Kidney (tissue), 14 donors: ENCODE data around the gene FKBP6. TPM values are rescaled to one million over a fixed set of nuclear protein-coding genes. Genes with fewer than 3 reads are reported as not detected.
"Not testable (repeated sequence)": the region's sequence is repeated elsewhere in the genome, so short reads cannot be mapped to it uniquely, and the experiment has no call there.

ENCODE experiments used
- DNase-seq, 5 donors: peaks; one replicate each; pipeline ENCODE4 v3.0.0-alpha.2; 2013 to 2020
- FAIRE-seq: peaks from 2 replicates; lab custom pipeline; 2012; peaks lifted over from hg19 to GRCh38; lab: Jason Lieb, UNC
- H3K27ac ChIP-seq, 2 donors: one replicate each; pipeline ENCODE4 v1.7.0; 2013; ENCODE audit warnings: low read depth in 2 of 2, low read length in 2 of 2, inconsistent platforms in 1 of 2
- H3K27me3 ChIP-seq: one replicate; pipeline ENCODE4 v1.7.1; 2013; ENCODE audit warnings: low read length, inconsistent platforms; ENCODE audit not compliant: control insufficient read depth, insufficient read depth
- H3K36me3 ChIP-seq, 3 donors: one replicate each; pipeline versions ENCODE4 v1.7.0 to v1.7.1; 2013; ENCODE audit warnings: low read length in 3 of 3, control low read depth in 1 of 3, inconsistent platforms in 1 of 3; ENCODE audit not compliant: insufficient read depth in 3 of 3, control insufficient read depth in 2 of 3
- H3K4me1 ChIP-seq, 3 donors: one replicate each; pipeline versions ENCODE4 v1.7.0 to v1.7.1; 2013; ENCODE audit warnings: low read length in 3 of 3, inconsistent platforms in 1 of 3, low read depth in 1 of 3; ENCODE audit not compliant: control insufficient read depth in 2 of 3, insufficient read depth in 2 of 3
- H3K4me3 ChIP-seq, 3 donors: one replicate each; pipeline versions ENCODE4 v1.7.0 to v1.8.1; 2013; ENCODE audit warnings: low read length in 3 of 3, control low read depth in 1 of 3, inconsistent platforms in 1 of 3
- H3K9ac ChIP-seq, 3 donors: one replicate each; pipeline versions ENCODE4 v1.7.0 to v1.7.1; 2013; ENCODE audit warnings: low read length in 3 of 3, control low read depth in 1 of 3, inconsistent platforms in 1 of 3
- H3K9me3 ChIP-seq, 3 donors: one replicate each; pipeline versions ENCODE4 v1.7.0 to v1.7.1; 2013; ENCODE audit warnings: low read length in 3 of 3, control low read depth in 1 of 3, inconsistent platforms in 1 of 3; ENCODE audit not compliant: control insufficient read depth in 2 of 3, insufficient read depth in 1 of 3
- CTCF ChIP-seq: IDR thresholded peaks from 3 replicates; pipeline ENCODE4 v1.5.1; 2012; ENCODE audit warnings: mild to moderate bottlenecking, moderate library complexity, borderline replicate concordance; ENCODE audit not compliant: insufficient read depth; ENCODE audit errors: extremely low read depth
- intact Hi-C: fragments of 100-400 bp; cut with DNase I; formaldehyde crosslinking; loops from one replicate; pipeline ENCODE4 v1.11.1; 2022
- polyA plus RNA-seq: library from polyadenylated mRNA; stranded (reverse); fragments of 350-450 nt; fragmentation: Illumina TruSeq; extraction: RNeasy Lipid Tissue Mini Kit (QIAGEN cat#74804); gene quantifications from one replicate; pipeline ENCODE4 v1.2.3, GENCODE V29; 2014; ENCODE audit warnings: low read depth, low replicate concordance; ENCODE audit not compliant: insufficient read depth
- total RNA-seq: library from RNA; stranded (reverse); fragmentation: NEBNext Ultra II Directional; extraction: Animal tissue kit (Norgen Biotek cat#: 25700); gene quantifications from one replicate; pipeline ENCODE4 v1.2.1, GENCODE V29; 2021
- donor health status: control.
- donor health status: control.
- donor health status: control.
- donor health status: control.
- donor health status: control.
- donor health status: DM: yes; HTN: yes; CAD: no.
- donor health status: Normal renal cell carcinoma (clear cell type).

The FKBP6 gene
- total and polyA plus RNA-seq, 2 donors from 2014 or later, result 0.13 TPM; not detected in 1

GRCh38 chr7:73313521-73313906 is 14.4 kb upstream of the FKBP6 start:
- Histone ChIP-seq H3K27ac (no peak overlapping the region), H3K4me1 (no peaks in the 10 kb centered on the region), H3K27me3 (no peaks in the 10 kb centered on the region), H3K9ac (no peak overlapping the region), H3K4me3 (no peak overlapping the region), H3K9me3 (no peaks in the 10 kb centered on the region), H3K36me3 (no peaks in the 10 kb centered on the region)
- intact Hi-C loops, result no loop called here
- FAIRE-seq, result no peak
- no peak for DNase-seq
- no peak for TF ChIP-seq CTCF

GRCh38 chr7:73314271-73314670 is 13.7 kb upstream of the FKBP6 start:
- FAIRE-seq, result no peak
- no peak for TF ChIP-seq CTCF

GRCh38 chr7:73316521-73316920 is 11.4 kb upstream of the FKBP6 start:
- no peak for FAIRE-seq
- no peaks in the 10 kb centered on the region for H3K9me3 ChIP-seq
- intact Hi-C loops, result no loop called here
- H3K36me3 ChIP-seq, result no peaks in the 10 kb centered on the region
- H3K27me3 ChIP-seq, result no peaks in the 10 kb centered on the region
- H3K4me1 ChIP-seq, result no peaks in the 10 kb centered on the region
- no peak overlapping the region for H3K4me3 ChIP-seq
- H3K9ac ChIP-seq, result no peak overlapping the region
- DNase-seq, result no peak
- no peak for TF ChIP-seq CTCF
- no peak overlapping the region for H3K27ac ChIP-seq

More at GRCh38 chr7:73314271-73314670, 13.7 kb upstream of the FKBP6 start:
- intact Hi-C loops, result no loop called here
- DNase-seq, result no peak
- H3K27ac ChIP-seq, result no peak overlapping the region
- no peaks in the 10 kb centered on the region for H3K36me3 ChIP-seq
- no peaks in the 10 kb centered on the region for H3K9me3 ChIP-seq
- no peak overlapping the region for H3K9ac ChIP-seq
- H3K4me3 ChIP-seq, result no peak overlapping the region
- H3K27me3 ChIP-seq, result no peaks in the 10 kb centered on the region
- H3K4me1 ChIP-seq, result no peaks in the 10 kb centered on the region

- H3K27ac ChIP-seq, H3K9ac ChIP-seq, H3K27me3 ChIP-seq, H3K36me3 ChIP-seq, FAIRE-seq, DNase-seq, intact Hi-C loops, H3K4me1 ChIP-seq, H3K4me3 ChIP-seq, H3K9me3 ChIP-seq: not testable (repeated sequence)
These were observed 9.2 kb upstream of the FKBP6 start for GRCh38 chr7:73318656-73319204.

DNA sequence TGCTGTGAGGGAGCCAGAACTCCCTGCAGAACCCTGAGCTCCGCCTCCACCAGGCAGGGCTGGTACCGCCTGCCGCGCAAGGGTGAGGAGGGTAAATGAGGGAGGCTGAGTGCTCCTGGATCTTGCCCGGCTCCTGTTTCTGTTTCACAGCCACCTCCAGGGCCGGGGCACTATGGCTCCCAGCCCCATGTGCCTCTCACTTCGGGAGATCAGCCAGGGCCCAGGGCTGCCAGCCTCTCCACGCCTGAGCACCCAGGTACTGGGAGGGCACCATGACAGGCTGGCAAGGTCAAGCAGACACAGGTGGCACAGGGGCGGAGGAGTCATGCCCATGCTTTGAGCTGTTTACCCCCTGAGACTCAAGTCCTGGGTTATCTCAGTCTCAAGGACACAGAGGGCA is 8.4 kb upstream of the FKBP6 start:
- intact Hi-C loops, H3K9me3 ChIP-seq, H3K4me3 ChIP-seq, H3K27me3 ChIP-seq, H3K36me3 ChIP-seq, FAIRE-seq, H3K9ac ChIP-seq, H3K4me1 ChIP-seq: not testable (repeated sequence)
- peak overlapping the region; percentile 32 to 43 for H3K27ac ChIP-seq
- DNase-seq, result peak in 1 of 5 donors; percentile 18

GRCh38 chr7:73320009-73320408 is 8.0 kb upstream of the FKBP6 start:
- H3K4me3 ChIP-seq, FAIRE-seq, H3K27ac ChIP-seq, H3K9ac ChIP-seq, H3K36me3 ChIP-seq, H3K27me3 ChIP-seq, H3K9me3 ChIP-seq, DNase-seq, H3K4me1 ChIP-seq, intact Hi-C loops: not testable (repeated sequence)
